GM10266 (cell line): ENCODE measurements around the gene MYBPC3.

Source experiments
- DNase-seq: peaks from one replicate; pipeline ENCODE4 v3.0.0; 2012; ENCODE audit errors: extremely low spot score
- CTCF ChIP-seq: IDR thresholded peaks from 2 replicates; pipeline ENCODE4 v1.5.1; 2012; ENCODE audit warnings: mild to moderate bottlenecking, low read depth; ENCODE audit not compliant: control insufficient read depth, insufficient read depth; ENCODE audit errors: missing control alignments

MYBPC3 gene

GRCh38 chr11:47376525-47377371 is 24.2 kb upstream of the MYBPC3 start:
- no peak for TF ChIP-seq CTCF
- DNase-seq: no peak

GRCh38 chr11:47376107-47376524 is 23.6 kb upstream of the MYBPC3 start:
- DNase-seq: no peak
- TF ChIP-seq CTCF: no peak

- TF ChIP-seq CTCF: no peak
- no peak for DNase-seq
These were observed 23.1 kb upstream of the MYBPC3 start for GRCh38 chr11:47375546-47376085.

GRCh38 chr11:47375020-47375419 is 22.5 kb upstream of the MYBPC3 start:
- TF ChIP-seq CTCF: no peak
- no peak for DNase-seq

- TF ChIP-seq CTCF: no peak
- no peak for DNase-seq
These were observed 22.2 kb upstream of the MYBPC3 start for GRCh38 chr11:47374720-47375019.

GRCh38 chr11:47373876-47374719 is 21.6 kb upstream of the MYBPC3 start:
- peak; percentile 82 for DNase-seq
- peak; percentile 93 for TF ChIP-seq CTCF

GRCh38 chr11:47372422-47372821 is 19.9 kb upstream of the MYBPC3 start:
- DNase-seq: no peak
- TF ChIP-seq CTCF: no peak
